ENCODE measurements around the gene HOXD9.

HOXD9 gene

DNA sequence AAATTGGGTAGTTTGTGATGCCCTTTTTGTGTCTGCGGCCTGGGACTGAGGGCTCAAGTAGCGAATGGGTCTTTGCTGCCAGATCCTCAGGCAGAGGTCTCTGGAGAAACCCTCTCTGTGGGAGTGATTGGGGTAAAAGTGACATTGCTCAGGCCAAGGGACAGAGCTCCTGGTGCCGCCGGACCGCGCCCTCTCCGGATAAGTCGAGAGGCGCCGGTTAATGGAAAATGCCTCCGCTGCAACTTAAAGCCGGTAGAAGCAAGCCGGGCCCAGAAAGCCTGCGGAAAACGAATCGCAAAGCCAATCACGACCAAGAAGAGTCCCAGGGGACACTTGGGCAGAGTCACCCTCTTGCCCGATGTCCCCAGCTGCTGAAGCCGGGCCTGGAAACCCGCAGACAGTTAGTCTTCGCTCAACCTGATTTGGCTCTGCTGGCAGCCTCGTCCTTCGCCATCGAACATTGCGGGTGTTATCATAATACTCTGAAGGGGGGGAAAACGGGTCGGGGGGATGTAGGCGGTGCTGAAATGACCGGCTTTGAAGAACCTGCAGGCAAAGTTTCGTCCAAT lies 23.3 kb upstream of the HOXD9 start:
- no peak for DNase-seq

DNA sequence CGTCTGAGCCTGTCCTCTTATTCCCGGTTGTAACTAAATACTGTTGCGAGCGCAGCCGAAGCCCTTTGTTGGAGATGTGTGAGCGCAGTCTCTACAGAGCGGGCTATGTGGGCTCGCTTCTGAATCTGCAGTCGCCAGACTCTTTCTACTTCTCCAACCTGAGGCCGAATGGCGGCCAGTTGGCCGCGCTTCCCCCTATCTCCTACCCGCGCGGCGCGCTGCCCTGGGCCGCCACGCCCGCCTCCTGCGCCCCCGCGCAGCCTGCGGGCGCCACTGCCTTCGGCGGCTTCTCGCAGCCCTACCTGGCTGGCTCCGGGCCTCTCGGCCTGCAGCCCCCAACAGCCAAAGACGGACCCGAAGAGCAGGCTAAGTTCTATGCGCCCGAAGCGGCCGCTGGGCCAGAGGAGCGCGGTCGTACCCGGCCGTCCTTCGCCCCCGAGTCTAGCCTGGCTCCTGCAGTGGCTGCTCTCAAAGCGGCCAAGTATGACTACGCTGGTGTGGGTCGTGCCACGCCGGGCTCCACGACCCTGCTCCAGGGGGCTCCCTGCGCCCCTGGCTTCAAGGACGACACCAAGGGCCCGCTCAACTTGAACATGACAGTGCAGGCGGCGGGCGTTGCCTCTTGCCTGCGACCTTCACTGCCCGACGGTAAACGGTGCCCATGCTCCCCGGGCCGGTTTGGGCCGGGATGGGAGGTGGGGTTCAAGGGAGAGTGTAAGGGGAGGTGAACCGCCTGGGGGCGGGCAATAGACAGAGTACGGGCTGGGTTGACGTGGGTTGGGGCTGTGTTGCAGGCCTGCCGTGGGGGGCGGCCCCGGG lies 22.6 kb upstream of the HOXD9 start, which contains the start of gene HOXD12:
HOXD12 (plus strand) TSS at position 68 of the 819 bp plus-strand sequence; CDS start at position 75, 7 bp downstream.
- no peak for DNase-seq

DNA sequence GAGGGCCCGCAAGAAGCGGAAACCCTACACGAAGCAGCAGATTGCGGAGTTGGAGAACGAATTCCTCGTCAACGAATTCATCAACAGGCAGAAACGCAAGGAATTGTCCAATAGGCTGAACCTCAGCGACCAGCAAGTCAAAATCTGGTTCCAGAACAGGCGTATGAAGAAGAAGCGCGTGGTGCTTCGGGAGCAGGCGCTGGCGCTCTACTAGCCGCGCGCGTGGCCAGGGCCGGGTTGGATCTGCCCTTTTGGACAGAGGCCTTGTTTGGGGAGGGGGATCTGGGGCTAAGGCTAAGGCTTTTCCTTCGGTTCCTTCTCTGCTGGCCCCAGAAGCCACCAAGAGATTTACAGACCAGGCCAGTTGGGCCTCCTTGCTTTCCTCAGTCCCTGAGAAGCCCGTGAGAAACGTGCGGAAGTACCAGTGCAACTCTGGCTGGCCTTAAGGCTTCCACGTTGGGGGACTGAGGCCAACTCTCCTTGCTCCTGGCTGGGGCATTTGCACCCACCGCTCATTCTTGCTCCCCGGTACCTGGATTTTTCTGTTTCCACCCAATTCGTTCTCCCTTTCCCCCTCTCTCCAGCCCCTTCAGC lies 21.9 kb upstream of the HOXD9 start:
- DNase-seq: no peak

DNA sequence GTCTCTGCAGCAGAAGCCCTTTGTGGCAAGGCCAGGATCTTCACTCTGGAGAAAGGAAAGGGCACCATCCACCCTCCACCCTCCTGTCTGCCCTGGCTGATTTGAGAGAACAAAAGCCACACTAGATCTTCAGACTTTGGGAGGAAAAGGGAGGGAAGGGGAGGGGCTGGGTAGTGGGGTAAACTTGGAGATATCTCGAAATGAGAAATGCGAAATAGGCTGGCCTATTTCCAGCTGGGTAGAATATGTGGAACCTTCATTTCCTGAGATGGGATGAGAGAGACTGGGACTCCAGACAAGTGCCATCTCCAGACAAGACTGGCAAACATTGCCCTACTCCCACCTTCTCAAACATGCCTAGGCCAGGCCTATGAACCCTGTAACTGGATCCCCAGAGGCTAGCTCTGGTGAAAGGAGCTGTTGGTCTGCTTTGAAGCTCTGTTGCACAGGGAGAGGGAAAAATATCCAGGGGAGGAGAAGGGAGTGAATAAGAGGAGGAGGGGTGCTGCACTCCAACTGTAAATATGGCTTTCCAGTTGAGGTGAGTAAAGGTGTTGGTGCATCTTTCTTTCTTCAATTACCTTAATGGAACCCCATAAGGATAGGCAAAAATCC lies 21.2 kb upstream of the HOXD9 start:
- no peak for DNase-seq

DNA sequence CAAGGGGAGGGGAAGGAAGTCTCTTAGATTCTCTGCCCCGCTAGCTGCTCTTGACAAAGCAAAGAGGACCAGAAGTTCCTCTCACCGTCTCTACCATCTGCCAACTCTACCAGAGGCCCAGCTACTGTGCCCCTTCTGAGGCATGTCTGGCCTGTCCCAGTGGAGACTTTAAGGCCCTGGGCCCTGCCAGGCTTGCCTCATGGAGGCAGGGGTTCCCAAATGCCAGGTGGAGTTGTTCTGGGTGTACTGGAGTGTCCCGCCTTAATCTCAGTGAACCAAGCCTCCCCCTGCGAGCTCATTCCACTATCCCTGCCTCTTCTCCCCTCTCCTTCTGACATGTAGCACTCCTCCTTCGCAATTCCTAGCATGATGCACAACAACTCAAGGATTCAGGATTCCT lies 20.7 kb upstream of the HOXD9 start:
- no peak for DNase-seq

DNA sequence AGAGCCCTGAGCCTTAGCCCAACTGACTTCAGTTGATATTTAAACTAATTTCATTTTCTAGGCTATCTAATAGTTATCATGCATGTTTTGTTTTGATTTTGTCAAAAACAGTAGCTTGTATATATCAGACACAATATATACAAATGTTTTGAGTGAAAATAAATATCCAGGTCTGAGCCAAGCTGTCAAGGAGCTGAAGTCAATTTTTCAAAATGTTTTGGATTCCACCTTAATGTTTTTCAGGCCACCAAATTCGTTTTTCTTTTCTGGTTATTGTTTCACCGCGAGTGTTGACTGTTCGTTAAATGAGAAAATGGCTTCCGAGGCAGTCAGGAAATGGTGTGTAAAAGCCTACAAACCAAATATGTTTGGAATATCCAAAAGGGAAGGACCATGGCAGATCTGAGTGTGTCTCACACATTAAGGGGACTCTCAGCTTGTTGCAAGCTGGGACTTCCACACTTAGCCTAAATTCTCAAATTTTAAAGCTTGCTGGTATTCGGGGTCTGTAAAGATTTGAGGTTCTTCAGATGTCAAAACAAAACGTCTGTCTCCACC lies 20.1 kb upstream of the HOXD9 start:
- DNase-seq: no peak

DNA sequence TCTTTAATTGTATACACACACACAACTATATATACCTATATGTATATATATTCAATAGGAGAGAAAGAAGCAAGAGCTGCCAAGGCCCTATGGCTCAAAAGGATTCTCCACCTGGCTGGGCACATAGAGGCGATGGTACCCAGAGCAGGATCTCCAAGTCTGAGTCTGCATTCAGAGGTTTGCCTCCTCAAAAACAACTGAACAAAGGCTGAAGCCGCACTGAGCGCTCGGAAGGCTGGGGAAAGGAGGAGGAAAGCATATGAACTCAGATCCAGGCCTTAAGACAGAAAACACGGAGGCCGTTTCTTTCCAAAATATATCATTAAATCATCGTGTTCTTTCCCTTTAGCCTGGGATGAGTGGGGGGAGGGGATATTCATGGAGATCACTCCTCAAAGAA lies 19.3 kb upstream of the HOXD9 start:
- no peak for DNase-seq

DNA sequence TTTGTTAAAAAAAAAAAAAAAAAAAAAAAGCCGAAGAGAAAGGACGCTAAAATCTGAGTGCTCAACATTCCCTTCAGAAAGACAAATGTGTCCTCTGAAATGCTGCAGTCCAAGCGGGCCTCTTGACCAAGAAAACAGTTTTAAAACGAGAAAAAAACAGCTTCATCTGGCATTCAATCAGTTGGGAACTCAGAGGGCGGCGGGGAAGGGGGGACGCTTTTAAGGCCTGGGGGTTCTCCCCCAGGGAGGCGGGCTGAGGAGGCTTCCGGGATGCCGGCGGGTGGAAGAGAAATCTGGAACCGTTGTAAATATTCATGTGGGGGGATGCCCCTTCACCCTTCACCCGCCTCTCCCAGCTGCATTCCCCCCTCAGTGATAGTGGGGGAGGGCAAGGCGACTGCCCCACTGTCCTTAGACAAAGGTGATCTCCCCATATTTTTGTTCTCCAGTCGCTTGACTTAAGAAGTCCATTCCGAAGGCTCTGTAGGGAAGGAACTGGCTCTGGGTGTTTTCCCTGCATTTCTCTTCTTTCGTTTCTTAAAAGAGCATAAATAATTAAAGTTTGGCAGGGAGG lies 18.7 kb upstream of the HOXD9 start:
- no peak for DNase-seq

DNA sequence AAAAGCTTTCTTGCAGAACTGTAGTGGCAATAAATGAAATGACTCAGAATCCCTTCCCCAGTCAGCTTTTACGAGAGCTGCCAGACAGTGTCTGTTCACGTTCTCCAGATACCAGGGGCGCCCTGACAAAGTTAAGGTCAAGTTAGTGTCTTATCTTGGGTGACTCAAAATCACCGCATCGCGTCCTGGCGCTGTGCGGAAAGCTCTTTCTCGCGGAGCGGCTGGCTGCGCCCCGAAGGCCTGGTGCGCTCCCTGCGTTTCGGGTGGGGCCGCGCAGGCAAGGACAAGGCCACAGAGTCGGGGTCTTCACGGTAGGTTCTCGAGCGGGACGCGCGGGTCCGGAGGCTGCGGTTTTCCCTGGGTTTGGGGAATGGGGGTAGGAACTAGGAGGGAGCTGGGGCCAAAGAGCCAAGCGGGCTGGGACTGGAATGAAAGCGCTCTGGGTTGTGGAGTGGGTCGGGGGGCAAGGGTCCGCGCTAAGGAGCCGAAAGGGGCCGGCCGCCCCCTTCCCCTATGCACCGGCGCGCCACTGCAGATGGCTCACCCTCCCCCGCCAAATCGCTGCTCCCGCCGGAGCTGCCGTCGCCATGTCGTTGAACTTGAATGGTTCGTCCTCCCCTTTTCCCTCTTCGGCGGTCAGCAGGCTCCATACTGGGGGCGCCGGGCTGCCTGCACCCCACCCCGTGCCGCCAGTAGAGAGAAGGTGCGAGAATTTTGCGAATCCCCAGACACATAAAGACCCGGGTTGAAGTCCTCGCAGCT lies 18.0 kb upstream of the HOXD9 start:
- no peak for DNase-seq

DNA sequence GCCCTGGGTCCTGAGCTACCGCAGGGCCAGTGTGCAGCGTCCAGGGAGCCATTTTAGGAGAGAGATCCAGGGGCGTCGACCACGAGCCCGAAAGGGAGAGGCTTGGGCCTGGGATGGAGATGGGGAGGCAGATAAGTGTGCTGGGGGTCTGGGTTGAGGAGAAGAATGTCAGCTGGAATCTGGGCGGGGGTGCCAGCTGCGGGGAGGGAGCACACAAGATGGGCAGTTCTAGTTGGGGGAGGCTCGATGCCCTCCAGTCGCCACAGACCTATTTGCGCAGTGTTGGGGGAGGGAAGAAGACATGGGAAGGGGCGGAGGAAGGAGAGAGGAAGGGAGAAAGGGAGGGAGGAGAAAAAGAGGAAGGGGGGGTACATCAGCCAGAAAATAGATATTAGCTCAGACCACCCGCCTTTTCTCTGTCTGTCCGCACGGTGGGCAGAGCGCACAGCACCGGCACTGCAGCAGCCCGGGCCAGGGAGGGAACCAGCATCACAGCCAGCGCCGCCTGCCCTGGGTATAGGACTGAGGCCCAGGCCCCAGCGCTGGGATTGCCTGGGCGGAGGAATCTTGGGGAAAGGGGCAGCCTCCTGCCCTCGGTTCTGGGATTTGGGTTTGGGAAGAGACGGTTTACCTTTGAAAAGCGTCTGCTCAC lies 17.3 kb upstream of the HOXD9 start:
- DNase-seq: no peak

DNA sequence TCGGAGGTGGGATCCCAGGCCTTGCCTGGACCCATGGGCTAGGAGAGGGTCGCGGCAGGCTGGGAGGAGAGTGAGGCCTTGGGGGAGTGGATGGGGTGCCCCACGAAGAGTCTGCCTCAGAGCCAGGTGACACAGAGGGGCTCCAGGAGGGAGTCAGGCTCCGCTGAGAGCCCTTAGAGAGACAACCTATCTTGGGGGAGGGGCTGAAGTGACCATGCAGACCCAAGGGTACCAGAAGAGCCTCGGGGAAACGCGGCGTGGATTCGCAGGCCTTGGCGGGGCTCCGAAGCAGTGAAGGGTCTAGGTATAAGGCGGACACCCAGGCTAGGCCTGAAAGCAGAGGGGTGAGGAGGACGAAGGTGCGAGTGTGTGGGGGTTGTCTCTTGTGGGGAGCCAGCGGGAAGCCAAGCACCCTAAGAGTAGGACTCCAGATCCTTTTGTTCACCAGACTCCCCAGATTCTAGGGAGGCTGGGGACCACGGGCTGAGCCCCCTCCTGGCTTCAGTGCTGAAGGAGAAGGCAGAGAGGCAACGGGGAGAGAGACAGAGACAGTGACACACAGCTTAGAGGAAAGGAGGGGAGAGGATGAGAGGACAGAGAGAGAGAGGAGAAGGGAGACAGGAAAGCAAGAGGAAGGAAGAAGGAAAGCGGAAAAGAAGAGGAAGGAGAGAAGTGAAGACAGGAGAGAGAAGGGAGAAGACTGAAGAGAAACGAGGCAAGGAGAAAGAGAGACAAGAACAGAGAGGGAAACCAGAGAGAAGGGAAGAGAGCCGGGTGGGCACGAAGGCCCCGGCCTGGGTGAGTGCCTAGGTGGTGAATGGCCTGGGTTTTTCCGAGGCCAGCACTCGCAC lies 16.6 kb upstream of the HOXD9 start:
- DNase-seq: no peak

DNA sequence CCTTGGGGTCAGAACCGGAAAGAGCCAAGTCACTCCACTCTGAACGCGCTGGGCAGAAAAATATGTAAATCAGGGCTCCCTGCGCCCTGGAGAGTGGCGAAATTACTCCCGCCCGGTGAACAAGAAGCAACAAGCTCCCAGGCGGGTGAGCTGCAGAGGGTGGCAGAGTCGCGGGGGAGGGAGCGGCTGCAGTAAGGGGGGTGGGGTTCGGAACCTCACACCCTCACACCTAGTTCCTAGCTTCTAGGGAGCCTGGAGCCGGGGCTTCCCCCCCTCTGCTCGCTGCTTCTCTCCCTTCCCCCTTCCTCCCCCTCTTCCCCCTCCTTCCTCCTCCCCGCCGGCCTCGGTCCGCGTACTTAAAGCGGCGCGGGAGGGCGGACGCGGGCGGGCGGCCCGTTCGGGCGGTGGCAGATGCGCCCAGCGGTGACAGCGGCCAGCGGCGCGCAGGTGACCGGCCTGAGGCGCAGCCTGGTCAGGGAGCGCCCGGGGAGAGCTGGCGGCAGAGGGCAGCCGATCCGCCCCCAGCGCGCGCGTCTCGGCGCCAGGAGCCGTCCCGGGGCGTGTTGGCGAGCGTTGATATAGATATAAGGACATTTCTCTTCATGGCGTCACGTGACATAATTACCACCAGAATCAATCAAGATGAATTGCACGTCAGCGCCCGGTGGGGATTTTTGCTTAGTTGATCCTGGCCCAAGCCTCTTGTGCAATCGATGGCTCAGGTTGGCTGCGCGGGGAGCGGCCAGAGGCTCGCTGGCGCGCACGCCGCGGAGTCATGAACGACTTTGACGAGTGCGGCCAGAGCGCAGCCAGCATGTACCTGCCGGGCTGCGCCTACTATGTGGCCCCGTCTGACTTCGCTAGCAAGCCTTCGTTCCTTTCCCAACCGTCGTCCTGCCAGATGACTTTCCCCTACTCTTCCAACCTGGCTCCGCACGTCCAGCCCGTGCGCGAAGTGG lies 15.7 kb upstream of the HOXD9 start, which contains the start of gene HOXD11:
HOXD11 (plus strand) TSS at position 700 of the 959 bp plus-strand sequence; CDS start at position 776, 76 bp downstream.
- DNase-seq: no peak

DNA sequence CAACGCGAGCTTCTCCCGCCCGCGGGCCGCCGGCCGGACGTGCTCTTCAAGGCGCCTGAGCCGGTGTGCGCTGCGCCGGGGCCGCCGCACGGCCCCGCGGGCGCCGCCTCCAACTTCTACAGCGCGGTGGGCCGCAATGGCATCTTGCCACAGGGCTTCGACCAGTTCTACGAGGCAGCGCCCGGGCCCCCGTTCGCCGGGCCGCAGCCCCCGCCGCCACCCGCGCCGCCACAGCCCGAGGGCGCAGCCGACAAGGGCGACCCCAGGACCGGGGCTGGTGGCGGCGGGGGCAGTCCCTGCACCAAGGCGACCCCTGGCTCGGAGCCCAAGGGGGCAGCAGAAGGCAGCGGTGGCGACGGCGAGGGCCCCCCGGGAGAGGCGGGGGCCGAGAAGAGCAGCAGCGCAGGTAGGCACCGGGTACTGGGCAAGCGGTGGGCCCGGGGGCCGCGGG lies 14.8 kb upstream of the HOXD9 start:
- no peak for DNase-seq

DNA sequence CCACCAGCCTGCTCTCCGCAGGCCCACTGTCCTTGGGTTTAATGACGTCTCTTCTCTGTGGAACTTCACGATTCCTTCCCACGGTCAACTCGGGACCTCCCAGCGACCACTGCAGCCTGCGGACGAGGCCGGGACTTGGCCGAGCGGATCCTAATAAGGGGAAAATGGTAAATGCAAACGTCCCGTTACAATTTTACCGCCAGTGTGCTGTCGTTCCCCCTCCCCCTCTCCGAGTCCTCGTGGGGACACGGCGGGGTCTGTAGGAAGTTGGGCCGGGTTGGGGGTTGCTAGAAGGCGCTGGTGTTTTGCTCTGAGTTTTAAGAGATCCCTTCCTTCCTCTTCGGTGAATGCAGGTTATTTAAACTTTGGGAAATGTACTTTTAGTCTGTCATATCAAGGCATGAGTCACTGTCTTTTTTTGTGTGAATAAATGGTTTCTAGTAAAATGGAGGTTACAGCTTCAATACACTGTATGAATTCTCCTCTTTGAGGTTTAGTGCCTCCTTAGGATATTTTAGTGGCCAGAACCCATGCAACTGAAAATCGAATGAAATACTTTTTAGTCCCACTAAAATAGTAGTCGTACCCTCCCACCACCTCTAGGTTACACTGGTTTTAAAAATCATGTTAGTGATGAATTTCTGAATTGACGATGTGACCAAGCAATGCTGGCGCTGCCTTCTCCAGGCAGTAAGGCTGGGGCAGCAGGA lies 13.2 kb upstream of the HOXD9 start:
- DNase-seq: no peak

DNA sequence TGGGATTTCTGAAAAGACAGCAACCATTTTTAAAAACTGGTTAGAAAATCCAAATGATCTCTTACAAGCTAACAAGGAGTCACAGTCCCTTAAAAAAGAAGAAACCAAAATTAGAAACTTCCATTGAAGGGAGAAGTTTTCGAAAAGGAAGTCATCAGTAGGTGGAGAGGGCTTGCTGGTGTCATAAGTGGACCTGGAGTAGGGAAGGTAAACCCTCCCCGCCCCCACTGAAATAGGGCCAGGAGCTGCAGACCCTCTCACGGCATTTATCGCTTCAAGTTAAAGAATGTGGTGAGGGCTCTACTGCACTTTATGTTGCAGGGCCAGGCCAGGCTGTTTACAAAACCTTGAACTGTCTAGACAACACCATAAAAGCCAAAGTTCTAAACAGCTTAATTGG lies 12.6 kb upstream of the HOXD9 start:
- DNase-seq: no peak

DNA sequence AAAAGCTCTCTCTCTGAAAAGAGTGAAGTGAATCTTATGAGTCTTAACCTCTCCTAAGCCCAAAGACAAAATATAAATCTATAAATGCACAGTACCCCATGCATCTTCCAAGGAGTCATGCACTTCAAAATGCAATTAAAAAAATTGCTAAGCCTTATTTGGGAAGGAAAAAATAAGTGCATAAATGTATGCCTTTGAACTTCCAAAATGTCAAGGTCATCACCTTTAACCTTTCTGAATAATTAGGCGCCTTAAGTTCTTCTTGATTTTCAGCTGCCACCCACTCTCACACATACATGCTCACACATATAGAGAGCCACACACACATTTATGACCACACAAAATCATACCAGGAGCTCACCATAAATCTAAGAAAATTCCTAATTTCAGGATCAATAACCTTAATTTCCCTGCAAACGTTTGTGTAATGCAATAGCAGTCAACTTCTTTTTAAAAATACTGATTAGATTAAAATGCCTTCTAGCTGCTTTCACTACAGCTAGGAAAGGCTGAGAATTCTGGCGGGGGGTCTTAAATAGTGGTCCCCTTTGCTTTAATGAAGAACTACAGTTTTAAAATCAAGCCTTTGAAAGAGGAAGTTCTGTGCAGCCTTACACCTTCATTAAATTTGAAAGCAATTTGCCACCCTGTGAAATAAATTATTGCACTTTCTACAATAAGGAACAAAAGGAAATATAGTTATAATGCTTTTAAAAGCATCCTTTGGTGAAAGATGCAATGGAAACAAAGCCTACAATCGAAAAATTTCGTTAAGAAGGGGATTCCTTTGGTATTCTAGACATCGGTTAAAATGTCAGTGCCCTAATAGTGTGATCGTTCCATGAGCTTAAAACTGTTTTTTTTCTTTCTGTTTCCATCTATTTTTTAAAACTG lies 11.9 kb upstream of the HOXD9 start:
- DNase-seq: no peak

DNA sequence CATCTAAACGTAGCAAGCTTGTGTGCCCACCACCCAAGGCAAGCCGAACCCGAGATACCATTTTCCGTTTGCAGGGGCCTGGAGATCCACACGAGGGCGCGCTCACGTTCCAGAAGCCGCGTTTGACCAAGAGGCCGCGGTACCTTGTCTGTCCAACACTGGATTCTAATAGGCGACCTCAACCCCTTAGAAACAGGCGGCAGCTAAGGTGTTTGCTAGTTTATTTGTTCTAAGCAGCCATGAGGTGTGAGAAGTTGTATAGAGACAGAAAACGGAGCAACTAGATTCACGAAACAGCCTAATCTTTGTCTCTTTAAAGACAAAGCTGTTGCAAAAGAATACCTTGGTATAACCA lies 11.2 kb upstream of the HOXD9 start:
- DNase-seq: no peak
